Measurements from ENCODE around the gene PRPF40A.

Gene PRPF40A

DNA sequence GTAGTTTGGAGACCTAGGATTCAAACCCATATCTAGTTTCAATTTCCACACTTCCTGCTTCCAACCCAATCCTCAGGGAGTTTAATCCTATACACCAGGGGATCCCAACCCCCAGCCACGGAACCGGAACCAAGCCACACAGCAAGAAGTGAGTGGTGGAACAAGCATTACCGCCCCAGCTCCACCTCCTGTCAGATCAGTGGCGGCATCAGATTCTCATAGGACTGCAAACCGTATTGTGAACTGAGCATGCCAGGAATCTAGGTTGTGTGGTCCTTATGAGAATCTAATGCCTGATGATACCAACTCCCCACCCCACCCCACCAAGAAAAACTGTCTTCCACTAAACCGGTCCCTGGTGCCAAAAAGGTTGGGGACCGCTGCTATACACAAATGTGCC is 52.5 kb downstream of the PRPF40A start:
- TF ChIP-seq ZNF274 (IDR thresholded peaks at IDR 0.05; ENCODE audit: low read length), result no peak
- TF ChIP-seq ZNF274 (tag by site-specific recombination; IDR thresholded peaks at IDR 0.05; ENCODE audit: borderline replicate concordance), result no peak
- TF ChIP-seq TRIM28 (IDR thresholded peaks at IDR 0.05; ENCODE audit: borderline replicate concordance, low read length), result no peak
- TF ChIP-seq ZNF146 (tag by site-specific recombination; IDR thresholded peaks at IDR 0.05), result no peak
- TF ChIP-seq ZBTB20 (tag by site-specific recombination; IDR thresholded peaks at IDR 0.05), result no peak
- TF ChIP-seq REST (tag by site-specific recombination; IDR thresholded peaks at IDR 0.05), result no peak
- TF ChIP-seq SP2 (tag by site-specific recombination; IDR thresholded peaks at IDR 0.05), result no peak
- TF ChIP-seq, protein P1, sequence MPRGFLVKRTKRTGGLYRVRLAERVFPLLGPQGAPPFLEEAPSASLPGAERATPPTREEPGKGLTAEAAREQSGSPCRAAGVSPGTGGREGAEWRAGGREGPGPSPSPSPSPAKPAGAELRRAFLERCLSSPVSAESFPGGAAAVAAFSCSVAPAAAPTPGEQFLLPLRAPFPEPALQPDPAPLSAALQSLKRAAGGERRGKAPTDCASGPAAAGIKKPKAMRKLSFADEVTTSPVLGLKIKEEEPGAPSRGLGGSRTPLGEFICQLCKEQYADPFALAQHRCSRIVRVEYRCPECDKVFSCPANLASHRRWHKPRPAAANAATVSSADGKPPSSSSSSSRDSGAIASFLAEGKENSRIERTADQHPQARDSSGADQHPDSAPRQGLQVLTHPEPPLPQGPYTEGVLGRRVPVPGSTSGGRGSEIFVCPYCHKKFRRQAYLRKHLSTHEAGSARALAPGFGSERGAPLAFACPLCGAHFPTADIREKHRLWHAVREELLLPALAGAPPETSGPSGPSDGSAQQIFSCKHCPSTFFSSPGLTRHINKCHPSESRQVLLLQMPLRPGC (tag by site-specific recombination; IDR thresholded peaks at IDR 0.05), result no peak
- TF ChIP-seq, protein P2, sequence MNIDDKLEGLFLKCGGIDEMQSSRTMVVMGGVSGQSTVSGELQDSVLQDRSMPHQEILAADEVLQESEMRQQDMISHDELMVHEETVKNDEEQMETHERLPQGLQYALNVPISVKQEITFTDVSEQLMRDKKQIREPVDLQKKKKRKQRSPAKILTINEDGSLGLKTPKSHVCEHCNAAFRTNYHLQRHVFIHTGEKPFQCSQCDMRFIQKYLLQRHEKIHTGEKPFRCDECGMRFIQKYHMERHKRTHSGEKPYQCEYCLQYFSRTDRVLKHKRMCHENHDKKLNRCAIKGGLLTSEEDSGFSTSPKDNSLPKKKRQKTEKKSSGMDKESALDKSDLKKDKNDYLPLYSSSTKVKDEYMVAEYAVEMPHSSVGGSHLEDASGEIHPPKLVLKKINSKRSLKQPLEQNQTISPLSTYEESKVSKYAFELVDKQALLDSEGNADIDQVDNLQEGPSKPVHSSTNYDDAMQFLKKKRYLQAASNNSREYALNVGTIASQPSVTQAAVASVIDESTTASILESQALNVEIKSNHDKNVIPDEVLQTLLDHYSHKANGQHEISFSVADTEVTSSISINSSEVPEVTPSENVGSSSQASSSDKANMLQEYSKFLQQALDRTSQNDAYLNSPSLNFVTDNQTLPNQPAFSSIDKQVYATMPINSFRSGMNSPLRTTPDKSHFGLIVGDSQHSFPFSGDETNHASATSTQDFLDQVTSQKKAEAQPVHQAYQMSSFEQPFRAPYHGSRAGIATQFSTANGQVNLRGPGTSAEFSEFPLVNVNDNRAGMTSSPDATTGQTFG (tag by site-specific recombination; IDR thresholded peaks at IDR 0.05; ENCODE audit: borderline replicate concordance), result no peak
- no peak for TF ChIP-seq ZNF777 (tag by site-specific recombination; IDR thresholded peaks at IDR 0.05; ENCODE audit: borderline replicate concordance)
- no peak for TF ChIP-seq ZNF670 (tag by site-specific recombination; IDR thresholded peaks at IDR 0.05; ENCODE audit: low read depth)
- no peak for TF ChIP-seq SP3 (tag by site-specific recombination; IDR thresholded peaks at IDR 0.05)
- no peak for TF ChIP-seq SCRT2 (tag by site-specific recombination; IDR thresholded peaks at IDR 0.05)
- TF ChIP-seq HIC1 (tag by site-specific recombination; IDR thresholded peaks at IDR 0.05), result no peak
- Histone ChIP-seq H3K27ac (ENCODE audit: extremely low read depth, low read depth, low read length) (no peak overlapping the region), H3K9me3 (ENCODE audit: control insufficient read depth, insufficient read depth, low read depth, low read length) (no peaks in the 10 kb centered on the region), H3K4me3 (ENCODE audit: low read depth, low read length) (no peak overlapping the region), H3K4me1 (ENCODE audit: control insufficient read depth, insufficient read depth, low read length) (no peaks in the 10 kb centered on the region), H3K36me3 (ENCODE audit: control insufficient read depth in 2 of 2, insufficient read depth in 1 of 2, low read length in 2 of 2) (peaks cover 83 to 97% of the 10 kb centered on the region in 2 experiments)
- POLR2A ChIA-PET, result no interaction called here
- CTCF ChIA-PET, result interaction anchor here (1.1 kb wide), 1 partner anchor 489 kb away, joined by 3 read pairs; no protein-coding TSS in a partner anchor

GRCh38 chr2:152661076-152661475 is 56.2 kb downstream of the PRPF40A start:
- Histone ChIP-seq H3K36me3 (ENCODE audit: control insufficient read depth in 2 of 2, insufficient read depth in 1 of 2, low read length in 2 of 2) (peaks cover 82 to 96% of the 10 kb centered on the region in 2 experiments), H3K4me3 (ENCODE audit: low read depth, low read length) (no peak overlapping the region), H3K9me3 (ENCODE audit: control insufficient read depth, insufficient read depth, low read depth, low read length) (no peaks in the 10 kb centered on the region), H3K4me1 (ENCODE audit: control insufficient read depth, insufficient read depth, low read length) (no peaks in the 10 kb centered on the region), H3K27ac (ENCODE audit: extremely low read depth, low read depth, low read length) (no peak overlapping the region)
- TF ChIP-seq ZNF701 (tag by site-specific recombination; IDR thresholded peaks at IDR 0.05) (no peak), ZNF10 (tag by site-specific recombination; IDR thresholded peaks at IDR 0.05) (no peak), ZNF202 (tag by site-specific recombination; IDR thresholded peaks at IDR 0.05; ENCODE audit: borderline replicate concordance) (no peak), ZNF624 (tag by site-specific recombination; IDR thresholded peaks at IDR 0.05) (no peak), ZNF433 (tag by site-specific recombination; IDR thresholded peaks at IDR 0.05; ENCODE audit: low read depth) (no peak), GFI1B (tag by site-specific recombination; IDR thresholded peaks at IDR 0.05) (no peak)
- CTCF ChIA-PET, result interaction anchor here (0.8 kb wide), 1 partner anchor 615 kb away, joined by 3 read pairs; no protein-coding TSS in a partner anchor
- POLR2A ChIA-PET, result no interaction called here
